ENCODE results near the gene CD99L2. TPM values are rescaled to one million over a fixed set of nuclear protein-coding genes. Genes with fewer than 3 reads are reported as not detected.

The CD99L2 gene
- total RNA-seq, 2 donors from 2014 or later = 32.6 to 53.3 TPM

DNA sequence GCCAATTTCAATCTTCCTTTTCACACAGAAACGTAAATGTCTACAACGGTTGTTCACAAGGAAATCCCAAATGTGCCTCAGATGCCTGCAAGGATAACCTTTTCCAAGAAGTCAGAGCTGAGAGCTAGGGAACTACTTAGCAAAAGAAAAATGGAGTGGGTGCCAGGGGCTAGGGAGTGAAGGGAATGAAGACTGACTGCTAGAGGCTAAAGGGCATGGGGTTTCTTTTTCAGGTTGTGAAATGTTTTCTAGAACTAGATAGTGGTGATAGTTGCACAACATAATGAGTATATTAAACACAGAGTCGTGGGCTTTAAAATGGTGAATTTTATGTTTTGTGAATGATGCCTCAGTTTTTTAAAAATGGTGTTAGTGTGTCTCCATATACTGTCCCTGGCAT is 53.4 kb downstream of the CD99L2 start:
- H3K4me1 ChIP-seq (replicated peaks) = no peaks in the 10 kb centered on the region
- no peaks in the 10 kb centered on the region for H3K36me3 ChIP-seq
- no peak overlapping the region for H3K27ac ChIP-seq
- TF ChIP-seq POLR2A (IDR thresholded peaks at IDR 0.05) (no peak), POLR2AphosphoS5 (IDR thresholded peaks at IDR 0.05) (no peak)
- TF ChIP-seq, protein P1, sequence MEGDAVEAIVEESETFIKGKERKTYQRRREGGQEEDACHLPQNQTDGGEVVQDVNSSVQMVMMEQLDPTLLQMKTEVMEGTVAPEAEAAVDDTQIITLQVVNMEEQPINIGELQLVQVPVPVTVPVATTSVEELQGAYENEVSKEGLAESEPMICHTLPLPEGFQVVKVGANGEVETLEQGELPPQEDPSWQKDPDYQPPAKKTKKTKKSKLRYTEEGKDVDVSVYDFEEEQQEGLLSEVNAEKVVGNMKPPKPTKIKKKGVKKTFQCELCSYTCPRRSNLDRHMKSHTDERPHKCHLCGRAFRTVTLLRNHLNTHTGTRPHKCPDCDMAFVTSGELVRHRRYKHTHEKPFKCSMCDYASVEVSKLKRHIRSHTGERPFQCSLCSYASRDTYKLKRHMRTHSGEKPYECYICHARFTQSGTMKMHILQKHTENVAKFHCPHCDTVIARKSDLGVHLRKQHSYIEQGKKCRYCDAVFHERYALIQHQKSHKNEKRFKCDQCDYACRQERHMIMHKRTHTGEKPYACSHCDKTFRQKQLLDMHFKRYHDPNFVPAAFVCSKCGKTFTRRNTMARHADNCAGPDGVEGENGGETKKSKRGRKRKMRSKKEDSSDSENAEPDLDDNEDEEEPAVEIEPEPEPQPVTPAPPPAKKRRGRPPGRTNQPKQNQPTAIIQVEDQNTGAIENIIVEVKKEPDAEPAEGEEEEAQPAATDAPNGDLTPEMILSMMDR (IDR thresholded peaks at IDR 0.05) = no peak
- DNase-seq (ENCODE audit: low spot score) = no peak
- H3K9me3 ChIP-seq = no peaks in the 10 kb centered on the region
- H3K4me3 ChIP-seq = no peak overlapping the region
- 70% methylated on average over 3 of the region's 3 CpGs for WGBS
- H3K27me3 ChIP-seq (replicated peaks; ENCODE audit: insufficient read depth) = no peaks in the 10 kb centered on the region
- intact Hi-C loops (cut with DNase I) = no loop called here

DNA sequence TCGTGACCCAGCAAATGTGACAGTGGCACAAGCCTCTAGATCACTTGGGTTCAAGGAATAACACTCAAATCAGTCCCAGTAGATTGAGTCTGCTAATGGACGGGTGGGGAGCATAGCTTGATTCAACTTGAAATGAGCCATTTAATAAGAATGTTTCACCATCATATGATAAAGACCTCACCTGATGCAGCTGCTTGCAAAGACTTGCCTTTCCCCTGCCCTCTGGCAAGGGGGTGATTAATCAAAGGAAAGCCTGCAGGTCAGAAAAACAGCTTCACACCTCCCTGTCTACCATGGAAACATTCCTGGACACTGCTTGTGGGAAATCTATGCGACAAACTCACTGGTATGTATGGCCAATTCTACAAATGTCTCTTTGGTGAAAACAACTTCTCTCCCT is 54.5 kb downstream of the CD99L2 start:
- no peak for DNase-seq (ENCODE audit: low spot score)
- WGBS = 71% methylated on average over 3 of the region's 3 CpGs
- no peaks in the 10 kb centered on the region for H3K36me3 ChIP-seq
- H3K4me1 ChIP-seq (replicated peaks) = no peaks in the 10 kb centered on the region
- no peaks in the 10 kb centered on the region for H3K9me3 ChIP-seq
- no peak overlapping the region for H3K27ac ChIP-seq
- H3K4me3 ChIP-seq = no peak overlapping the region
- no peaks in the 10 kb centered on the region for H3K27me3 ChIP-seq (replicated peaks; ENCODE audit: insufficient read depth)
- TF ChIP-seq POLR2AphosphoS5 (IDR thresholded peaks at IDR 0.05) (no peak), POLR2A (IDR thresholded peaks at IDR 0.05) (no peak)
- TF ChIP-seq, protein P1 (IDR thresholded peaks at IDR 0.05) = no peak
- intact Hi-C loops (cut with DNase I) = no loop called here

DNA sequence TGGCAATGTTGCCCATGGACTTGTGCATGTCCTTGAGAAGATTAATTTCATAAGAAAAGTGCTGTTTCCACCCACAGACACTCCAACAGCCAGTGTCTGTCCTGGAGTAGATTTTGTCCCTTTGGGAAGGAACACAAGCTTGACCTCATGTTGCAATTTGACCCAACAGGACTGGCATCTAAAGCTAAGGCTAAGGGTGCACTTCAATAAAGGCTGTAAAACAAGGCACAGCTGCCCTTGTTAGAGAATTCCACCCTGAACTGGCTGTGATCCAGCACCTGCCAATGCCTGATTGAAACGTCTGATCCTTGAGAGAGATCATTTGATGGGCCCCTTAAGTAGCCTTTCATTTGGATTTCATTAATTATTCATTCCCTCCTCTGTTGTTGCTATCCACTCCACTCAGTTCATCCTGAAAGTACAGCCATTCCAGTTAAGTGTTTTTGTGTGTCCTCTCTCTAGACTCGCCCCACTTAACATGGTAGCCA is 56.2 kb downstream of the CD99L2 start:
- Histone ChIP-seq H3K27me3 (replicated peaks; ENCODE audit: insufficient read depth) (no peaks in the 10 kb centered on the region), H3K4me1 (replicated peaks) (no peaks in the 10 kb centered on the region), H3K36me3 (no peaks in the 10 kb centered on the region), H3K4me3 (no peak overlapping the region), H3K27ac (no peak overlapping the region), H3K9me3 (no peaks in the 10 kb centered on the region)
- WGBS = 71% methylated on average over 2 of the region's 2 CpGs
- no peak for TF ChIP-seq POLR2AphosphoS5 (IDR thresholded peaks at IDR 0.05)
- TF ChIP-seq, protein P1 (IDR thresholded peaks at IDR 0.05) = no peak
- no peak for TF ChIP-seq POLR2A (IDR thresholded peaks at IDR 0.05)
- no peak for DNase-seq (ENCODE audit: low spot score)
- intact Hi-C loops (cut with DNase I) = no loop called here

DNA sequence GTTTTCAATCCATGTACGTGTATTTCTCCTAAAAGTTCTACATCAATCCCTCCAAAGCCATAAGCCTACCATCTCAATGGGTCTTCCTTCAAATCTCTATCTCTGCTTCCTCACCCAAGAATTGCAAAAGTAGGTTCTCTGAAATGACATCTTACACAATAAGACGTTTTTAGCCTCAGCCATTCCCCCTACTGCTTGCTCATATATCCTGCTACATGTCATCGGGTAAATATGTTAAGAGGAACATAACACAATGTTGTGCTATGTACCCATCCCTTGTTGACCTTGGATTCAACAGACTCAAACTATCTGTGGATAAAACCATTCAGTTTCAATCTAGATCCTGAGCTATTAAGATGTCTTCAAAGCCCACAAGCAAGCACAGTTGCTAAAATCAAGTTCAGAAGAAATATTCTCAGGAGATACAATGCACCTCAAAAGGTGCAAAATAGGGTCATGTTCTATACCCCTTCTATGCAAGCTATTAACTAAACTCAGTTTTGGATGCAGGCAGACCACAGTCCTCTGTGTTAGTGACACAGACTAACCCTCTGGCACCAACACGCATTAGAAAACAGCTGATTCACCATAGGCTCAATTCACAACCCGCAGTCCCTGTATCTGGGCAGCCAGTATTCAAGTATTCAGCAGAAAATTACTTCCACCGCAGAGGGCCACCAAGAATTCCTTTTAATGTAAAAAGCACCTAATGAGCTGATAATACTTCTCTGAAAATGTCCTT is 56.8 kb downstream of the CD99L2 start:
- Histone ChIP-seq H3K27me3 (replicated peaks; ENCODE audit: insufficient read depth) (no peaks in the 10 kb centered on the region), H3K36me3 (no peaks in the 10 kb centered on the region), H3K4me1 (replicated peaks) (no peaks in the 10 kb centered on the region), H3K4me3 (no peak overlapping the region), H3K27ac (no peak overlapping the region), H3K9me3 (no peaks in the 10 kb centered on the region)
- intact Hi-C loops (cut with DNase I) = no loop called here
- WGBS = 76% methylated on average over 6 of the region's 6 CpGs
- TF ChIP-seq POLR2A (IDR thresholded peaks at IDR 0.05) (no peak), POLR2AphosphoS5 (IDR thresholded peaks at IDR 0.05) (no peak)
- TF ChIP-seq, protein P1 (IDR thresholded peaks at IDR 0.05) = no peak
- DNase-seq (ENCODE audit: low spot score) = no peak

DNA sequence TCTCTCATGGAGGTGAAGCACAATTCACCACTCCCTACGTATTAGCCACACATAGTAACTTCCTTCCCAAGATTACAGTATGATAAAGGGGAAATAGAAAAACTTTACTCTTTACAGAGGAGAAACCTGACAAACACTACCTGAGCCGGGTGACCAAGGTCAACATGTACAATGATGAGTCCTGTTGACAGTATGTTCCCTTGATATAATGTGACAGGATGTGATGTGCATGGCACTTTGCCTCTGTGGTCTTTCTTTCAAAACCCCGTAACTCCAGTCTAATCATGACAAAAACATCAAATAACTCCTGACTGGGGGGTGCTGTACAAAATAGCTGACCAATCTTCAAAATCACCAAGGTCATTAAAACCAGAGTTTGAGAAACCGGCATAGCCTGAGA is 60.6 kb downstream of the CD99L2 start:
- H3K4me3 ChIP-seq = no peak overlapping the region
- no peaks in the 10 kb centered on the region for H3K9me3 ChIP-seq
- DNase-seq (ENCODE audit: low spot score) = no peak
- 88% methylated on average over 4 of the region's 4 CpGs for WGBS
- H3K27me3 ChIP-seq (replicated peaks; ENCODE audit: insufficient read depth) = no peaks in the 10 kb centered on the region
- no peaks in the 10 kb centered on the region for H3K36me3 ChIP-seq
- TF ChIP-seq, protein P1 (IDR thresholded peaks at IDR 0.05) = no peak
- TF ChIP-seq POLR2AphosphoS5 (IDR thresholded peaks at IDR 0.05) (no peak), POLR2A (IDR thresholded peaks at IDR 0.05) (no peak)
- no peak overlapping the region for H3K27ac ChIP-seq
- intact Hi-C loops (cut with DNase I) = no loop called here
- H3K4me1 ChIP-seq (replicated peaks) = no peaks in the 10 kb centered on the region
